Urothelium cell line (cell line): Measurements from ENCODE around the gene SPSB2.

Source experiments
- DNase-seq: peaks from one replicate; pipeline ENCODE4 v3.0.0; 2011; ENCODE audit warnings: low spot score, mixed read lengths
- FAIRE-seq: peaks from 2 replicates; lab custom pipeline; 2011; peaks lifted over from hg19 to GRCh38; lab: Jason Lieb, UNC

Gene SPSB2

GRCh38 chr12:6852651-6853354, 20.3 kb downstream of the SPSB2 start:
- DNase-seq: peak; percentile 49
- FAIRE-seq: no peak

GRCh38 chr12:6851921-6852650, 21.0 kb downstream of the SPSB2 start, which contains the start of gene USP5:
Gene USP5 (plus strand): TSS chr12:6852150. CDS start chr12:6852180, 30 bp downstream.
- peak; percentile 99 for DNase-seq
- peak; percentile 99 for FAIRE-seq

DNA sequence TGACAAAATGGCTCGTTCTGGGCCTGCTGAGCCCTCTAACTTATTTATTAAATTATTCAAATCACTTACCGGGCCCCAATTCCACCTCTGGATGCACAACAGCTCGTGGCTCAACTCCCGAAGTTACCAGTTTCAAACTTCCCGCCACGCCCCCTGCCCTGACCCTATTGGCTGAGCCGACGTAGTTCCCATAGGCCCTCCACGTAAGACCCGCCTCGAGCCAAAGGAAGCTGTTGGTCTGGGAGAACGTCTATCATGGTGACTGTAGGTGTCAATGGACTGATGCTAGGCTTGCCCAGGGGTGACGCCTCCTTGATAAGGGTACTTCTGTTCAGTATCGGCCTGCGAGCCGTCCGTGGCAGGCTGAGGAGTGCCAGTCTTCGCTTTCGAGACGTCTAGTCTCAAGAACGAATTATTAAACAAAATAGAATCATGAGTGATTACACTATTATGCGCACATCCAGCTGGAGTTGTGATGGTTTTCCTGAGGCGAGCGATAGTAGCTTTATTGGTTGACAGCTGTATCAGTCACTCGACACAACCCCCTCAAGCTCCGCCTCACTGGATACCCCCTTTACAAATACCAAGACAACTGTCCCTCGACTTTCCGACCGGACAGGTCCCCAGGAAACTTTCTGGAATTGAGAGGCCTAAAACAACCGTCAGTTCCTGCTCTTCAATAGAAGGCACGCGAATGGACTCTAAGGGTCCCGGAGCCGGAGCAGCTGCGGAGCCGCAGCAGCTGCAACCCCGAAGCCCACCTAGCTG, 21.8 kb downstream of the SPSB2 start, which contains the start of gene CDCA3:
Gene CDCA3 (minus strand): TSS at position 134 of the 768 bp plus-strand sequence. CDS start 334 bp downstream, outside the sequence.
- FAIRE-seq (peak; percentile 97), DNase-seq (peak; percentile 100)

GRCh38 chr12:6850796-6851152, 22.3 kb downstream of the SPSB2 start:
- no peak for FAIRE-seq
- peak; percentile 27 for DNase-seq

- FAIRE-seq (no peak), DNase-seq (no peak)
These were observed 23.0 kb downstream of the SPSB2 start for GRCh38 chr12:6849976-6850560.

DNA sequence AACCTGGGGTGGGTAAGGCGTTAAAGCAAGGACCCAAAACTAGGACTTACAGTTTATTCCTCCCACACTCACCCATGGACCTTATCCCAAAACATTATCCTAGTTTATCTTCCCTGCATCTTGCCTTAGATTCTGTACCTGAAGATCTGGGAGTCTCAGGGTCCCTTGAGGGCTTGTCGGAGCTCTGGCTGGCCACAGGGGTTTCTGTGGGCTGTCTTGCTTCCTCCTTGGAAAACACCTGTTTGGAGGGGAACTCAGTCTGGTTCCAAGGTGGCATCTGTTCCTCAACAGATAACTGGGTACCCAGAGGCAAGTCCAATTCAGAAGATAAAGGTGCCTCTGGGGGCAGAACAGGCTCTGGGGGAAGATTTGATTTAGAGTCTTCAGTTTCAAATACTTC, 23.7 kb downstream of the SPSB2 start:
- FAIRE-seq (no peak), DNase-seq (no peak)

DNA sequence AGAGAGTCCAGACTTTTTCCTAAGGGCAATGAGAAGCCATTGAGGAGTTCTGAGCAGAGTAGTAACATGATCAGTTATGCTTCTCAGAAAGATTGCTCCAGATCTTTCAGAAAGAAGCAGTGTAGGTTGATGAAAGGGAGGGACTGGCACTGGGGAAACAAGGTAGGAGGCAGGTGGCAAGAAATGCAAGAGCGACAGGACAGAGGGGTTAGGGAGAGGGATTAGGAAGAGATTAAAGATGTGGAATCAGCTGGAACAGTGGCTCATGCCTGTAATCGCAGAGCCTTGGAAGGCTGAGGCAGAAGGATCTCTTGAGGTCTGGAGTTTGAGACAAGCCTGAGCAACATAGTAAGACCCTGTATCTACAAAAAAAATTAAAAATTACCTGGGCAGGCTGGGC, 25.4 kb downstream of the SPSB2 start:
- no peak for FAIRE-seq
- DNase-seq: no peak

- DNase-seq (no peak), FAIRE-seq (peak; percentile 67)
These were observed 26.7 kb downstream of the SPSB2 start for GRCh38 chr12:6846316-6846869.

DNA sequence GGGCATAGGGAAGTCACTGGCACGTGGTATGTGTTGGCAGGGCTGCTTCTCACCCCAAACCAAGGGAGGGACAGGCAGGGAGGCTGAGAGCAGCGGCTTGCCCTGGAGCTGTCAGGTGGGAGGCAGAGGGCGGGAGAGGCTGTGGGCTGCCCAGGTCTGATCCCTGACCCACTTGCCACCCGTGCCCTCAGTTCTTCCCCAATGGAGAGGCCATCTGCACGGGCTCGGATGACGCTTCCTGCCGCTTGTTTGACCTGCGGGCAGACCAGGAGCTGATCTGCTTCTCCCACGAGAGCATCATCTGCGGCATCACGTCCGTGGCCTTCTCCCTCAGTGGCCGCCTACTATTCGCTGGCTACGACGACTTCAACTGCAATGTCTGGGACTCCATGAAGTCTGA, 27.7 kb downstream of the SPSB2 start:
- FAIRE-seq: peak; percentile 5
- DNase-seq: no peak

DNA sequence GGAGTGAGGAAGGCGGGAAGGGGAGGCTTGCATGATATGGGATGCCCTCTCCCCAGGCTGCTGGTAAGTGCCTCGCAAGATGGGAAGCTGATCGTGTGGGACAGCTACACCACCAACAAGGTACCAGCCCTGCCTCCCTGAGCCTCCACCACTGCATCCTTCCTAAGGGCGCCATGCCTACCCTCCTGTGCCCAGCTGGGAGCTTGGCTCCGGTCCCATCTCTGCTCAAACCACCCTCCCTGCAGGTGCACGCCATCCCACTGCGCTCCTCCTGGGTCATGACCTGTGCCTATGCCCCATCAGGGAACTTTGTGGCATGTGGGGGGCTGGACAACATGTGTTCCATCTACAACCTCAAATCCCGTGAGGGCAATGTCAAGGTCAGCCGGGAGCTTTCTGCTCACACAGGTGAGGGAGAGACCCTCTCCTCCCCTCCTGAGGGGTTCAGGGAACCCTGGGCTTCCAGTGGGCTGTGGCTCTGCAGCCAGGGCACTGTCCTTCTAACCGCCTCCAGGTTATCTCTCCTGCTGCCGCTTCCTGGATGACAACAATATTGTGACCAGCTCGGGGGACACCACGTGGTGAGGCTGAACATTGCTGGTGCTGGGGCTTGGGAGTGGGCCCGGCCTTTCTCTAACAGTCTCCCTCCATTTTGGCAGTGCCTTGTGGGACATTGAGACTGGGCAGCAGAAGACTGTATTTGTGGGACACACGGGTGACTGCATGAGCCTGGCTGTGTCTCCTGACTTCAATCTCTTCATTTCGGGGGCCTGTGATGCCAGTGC, 29.8 kb downstream of the SPSB2 start:
- peak; percentile 82 for FAIRE-seq

GRCh38 chr12:6842075-6842474, 31.0 kb downstream of the SPSB2 start:
- FAIRE-seq: no peak
- DNase-seq: no peak

More for the DNA sequence above, 29.8 kb downstream of the SPSB2 start:
- no peak for DNase-seq

DNA sequence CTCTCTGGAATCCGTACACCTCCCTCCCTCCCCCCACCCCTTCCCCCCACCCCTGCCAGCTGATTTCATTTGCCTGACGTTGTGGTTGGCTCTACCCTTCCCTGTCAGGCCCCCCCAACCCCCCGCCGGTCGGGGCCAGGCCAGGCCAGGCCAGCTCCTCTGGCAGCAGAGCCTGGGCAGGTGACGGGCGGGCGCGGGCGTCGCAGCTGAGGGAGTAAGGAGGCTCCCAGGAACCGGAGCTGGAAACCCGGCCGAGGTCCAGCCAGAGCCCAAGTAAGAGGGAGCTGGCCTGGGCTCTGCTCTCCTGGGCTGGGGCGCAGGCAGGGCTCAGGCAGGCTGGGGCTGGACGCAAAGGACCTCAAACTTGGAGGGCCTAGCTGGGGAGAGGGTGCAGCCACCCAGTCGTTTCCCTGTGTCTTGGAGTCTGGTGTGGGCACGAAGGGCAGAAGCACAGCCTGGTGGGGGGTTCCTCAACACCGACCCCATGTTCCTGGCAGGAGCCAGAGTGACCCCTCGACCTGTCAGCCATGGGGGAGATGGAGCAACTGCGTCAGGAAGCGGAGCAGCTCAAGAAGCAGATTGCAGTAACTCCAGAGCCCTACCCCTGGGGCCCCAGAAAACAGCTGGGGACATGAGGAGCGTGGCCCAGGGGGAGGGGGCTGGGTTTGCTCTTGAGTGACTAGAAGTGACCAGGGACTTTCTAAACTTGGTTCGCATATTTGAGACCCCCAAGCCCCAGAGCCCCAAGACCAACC, 32.2 kb downstream of the SPSB2 start, which contains the start of gene GNB3:
Gene GNB3 (plus strand): TSS at position 165 of the 755 bp plus-strand sequence. CDS start 363 bp downstream, at position 528.
- FAIRE-seq (no peak), DNase-seq (no peak)

GRCh38 chr12:6840330-6840729, 32.8 kb downstream of the SPSB2 start:
- no peak for FAIRE-seq
- DNase-seq: no peak

DNA sequence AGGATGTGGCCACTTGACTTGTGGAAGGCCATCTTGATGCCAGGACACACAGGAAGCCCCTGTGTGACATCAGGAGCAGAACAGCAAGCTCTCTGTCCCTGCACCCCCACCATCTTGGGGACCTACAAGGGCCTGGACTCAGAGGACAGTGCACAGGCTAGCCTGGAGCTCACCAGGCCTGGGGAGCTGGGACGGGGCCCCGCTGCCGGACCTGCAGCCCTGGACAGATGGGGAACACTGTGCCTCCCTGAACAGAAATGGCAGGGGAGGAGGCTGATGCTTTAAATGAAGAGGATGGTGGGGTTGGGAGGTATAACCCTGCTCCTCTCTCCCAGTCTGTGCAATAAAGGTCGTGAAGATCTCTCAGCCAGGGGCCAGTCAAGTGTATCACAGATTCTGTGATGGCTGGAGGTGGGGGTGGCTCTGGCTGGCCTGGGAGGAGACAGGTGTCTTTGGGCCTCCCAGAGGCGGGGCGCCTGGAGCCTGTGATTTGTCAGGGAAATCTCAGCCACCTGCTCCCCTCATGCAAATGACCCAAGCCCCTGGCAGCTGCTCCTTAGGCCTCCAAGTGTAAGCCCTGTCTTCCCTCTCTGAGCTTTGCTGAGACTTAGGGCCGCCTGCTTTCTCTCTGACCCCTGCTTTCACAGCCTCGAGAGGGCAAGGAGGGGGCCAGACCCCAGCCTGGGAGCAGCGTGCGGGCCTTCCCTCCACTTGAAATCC, 33.5 kb downstream of the SPSB2 start:
- DNase-seq (no peak), FAIRE-seq (no peak)

DNA sequence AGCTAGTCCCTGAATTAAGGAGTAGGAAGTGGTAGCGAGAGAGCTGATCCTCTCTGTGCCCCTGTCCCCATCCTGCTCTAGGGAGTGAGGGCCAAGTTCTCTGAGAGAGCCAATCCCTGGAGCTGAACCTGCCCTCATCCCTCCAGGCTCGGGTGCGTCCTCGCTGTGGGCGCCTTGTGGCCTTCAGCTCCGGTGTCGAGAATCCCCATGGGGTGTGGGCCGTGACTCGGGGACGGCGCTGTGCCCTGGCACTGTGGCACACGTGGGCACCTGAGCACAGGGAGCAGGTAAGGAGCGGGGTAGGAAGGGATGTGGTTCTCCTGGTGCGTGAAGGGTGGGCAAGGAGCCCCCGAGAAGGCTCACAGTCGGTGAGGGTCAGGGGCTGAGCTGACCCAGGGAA, 34.2 kb downstream of the SPSB2 start:
- FAIRE-seq (no peak), DNase-seq (no peak)

DNA sequence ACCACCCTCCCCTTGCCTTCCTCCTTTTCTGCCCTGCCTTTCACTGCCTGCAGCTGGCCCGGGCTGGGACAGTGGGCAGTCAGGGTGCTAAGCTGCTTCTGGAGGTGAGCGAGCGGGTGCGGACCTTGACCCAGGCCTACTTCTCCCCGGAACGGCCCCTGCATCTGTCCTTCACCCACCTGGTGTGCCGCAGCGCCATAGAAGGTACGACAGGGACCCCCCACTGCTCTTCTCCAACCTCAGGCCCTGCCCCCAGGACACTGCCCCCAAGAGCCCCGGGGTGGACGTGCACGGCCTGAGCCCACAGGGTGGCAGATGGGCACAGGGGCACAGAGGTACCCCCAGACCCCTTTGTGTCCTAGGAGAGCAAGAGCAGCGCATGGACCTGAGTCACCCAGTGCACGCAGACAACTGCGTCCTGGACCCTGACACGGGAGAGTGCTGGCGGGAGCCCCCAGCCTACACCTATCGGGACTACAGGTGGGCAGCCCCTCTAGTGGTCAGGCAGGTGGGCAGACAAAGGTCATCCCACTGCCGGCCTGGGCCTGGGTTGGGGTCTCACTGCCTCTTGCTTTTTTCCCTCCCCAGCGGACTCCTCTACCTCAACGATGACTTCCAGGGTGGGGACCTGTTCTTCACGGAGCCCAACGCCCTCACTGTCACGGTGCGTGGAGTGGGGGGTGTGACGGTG, 35.6 kb downstream of the SPSB2 start:
- no peak for FAIRE-seq

GRCh38 chr12:6836851-6837250, 36.3 kb downstream of the SPSB2 start:
- FAIRE-seq: no peak
- DNase-seq: no peak

More for the DNA sequence above, 35.6 kb downstream of the SPSB2 start:
- DNase-seq: no peak

DNA sequence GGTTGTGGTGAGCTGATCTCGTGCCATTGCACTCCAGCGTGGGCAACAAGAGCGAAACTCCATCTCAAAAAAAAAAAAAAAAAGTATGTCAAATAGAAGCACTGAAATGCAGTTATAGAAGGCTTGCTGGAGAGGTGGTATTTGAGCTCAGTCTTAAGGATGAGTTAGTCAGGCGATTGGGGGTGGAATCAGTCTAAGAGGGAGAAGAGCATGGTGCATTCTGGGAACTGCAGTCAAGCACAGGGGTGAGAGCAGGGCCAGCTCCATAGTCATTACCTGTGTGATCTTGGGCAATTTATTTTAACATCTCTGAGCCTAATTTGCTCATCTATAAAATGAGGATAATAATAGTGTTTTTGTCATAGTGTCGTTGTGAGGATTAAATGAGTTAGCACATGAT, 38.2 kb downstream of the SPSB2 start:
- DNase-seq (no peak), FAIRE-seq (no peak)
